Measurements from ENCODE around the gene LETM1.

DNA sequence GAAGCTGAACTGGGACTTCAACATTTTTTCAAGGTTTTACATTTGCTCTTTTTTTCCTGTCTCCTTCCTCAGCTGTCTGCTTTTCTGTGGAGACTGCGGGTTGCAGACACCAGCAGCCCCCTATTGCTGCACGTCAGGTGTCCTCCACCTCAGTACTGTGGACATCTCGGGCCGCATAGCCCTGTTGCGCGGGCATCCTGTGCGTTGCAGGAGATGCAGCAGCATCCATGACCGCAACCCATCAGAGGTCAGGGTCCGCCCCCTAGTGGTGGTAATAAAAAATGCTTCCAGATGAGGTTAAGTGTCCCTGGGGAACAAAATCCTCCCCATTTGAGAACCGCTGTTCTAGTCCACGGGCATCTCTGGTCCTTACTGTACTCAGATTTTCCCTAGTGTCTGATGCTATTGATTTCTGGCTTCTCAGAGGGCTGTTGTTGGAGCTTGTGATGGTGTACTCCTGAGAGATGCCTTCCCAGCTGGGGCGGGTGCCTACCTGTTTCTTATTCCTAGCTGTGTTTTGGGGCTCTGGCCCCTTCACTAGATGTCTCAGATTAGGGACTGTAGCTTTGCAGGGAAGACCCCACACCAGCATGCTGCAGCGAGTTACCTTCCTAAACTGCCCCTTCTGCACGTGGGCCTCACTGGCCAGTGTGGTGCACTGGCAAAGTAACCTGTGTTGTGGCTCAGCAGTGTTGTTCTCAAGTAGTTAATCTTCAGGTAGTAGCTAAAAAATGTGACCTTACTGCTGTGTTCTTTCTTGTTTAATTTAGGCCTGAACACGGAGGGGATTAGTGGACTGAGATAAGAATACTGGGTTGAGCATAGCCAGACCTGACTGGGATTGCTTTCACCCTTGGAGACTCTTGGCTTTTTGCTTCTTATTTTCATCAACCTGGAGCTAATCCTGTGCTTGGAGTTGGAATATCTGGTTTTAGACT, 43.5 kb upstream of the LETM1 start:
- peak; percentile 79 to 81 for TF ChIP-seq CTCF (conservative IDR thresholded peaks at IDR 0.05 in 1 of 2, IDR thresholded peaks at IDR 0.05 in 1 of 2; ENCODE audit: low read depth in 1 of 2, low read length in 2 of 2)
- TF ChIP-seq EZH2 (IDR thresholded peaks at IDR 0.05; ENCODE audit: low read length, missing control alignments): no peak

All from fibroblast of lung (primary cell).